ENCODE results near the gene POU6F2.

DNA sequence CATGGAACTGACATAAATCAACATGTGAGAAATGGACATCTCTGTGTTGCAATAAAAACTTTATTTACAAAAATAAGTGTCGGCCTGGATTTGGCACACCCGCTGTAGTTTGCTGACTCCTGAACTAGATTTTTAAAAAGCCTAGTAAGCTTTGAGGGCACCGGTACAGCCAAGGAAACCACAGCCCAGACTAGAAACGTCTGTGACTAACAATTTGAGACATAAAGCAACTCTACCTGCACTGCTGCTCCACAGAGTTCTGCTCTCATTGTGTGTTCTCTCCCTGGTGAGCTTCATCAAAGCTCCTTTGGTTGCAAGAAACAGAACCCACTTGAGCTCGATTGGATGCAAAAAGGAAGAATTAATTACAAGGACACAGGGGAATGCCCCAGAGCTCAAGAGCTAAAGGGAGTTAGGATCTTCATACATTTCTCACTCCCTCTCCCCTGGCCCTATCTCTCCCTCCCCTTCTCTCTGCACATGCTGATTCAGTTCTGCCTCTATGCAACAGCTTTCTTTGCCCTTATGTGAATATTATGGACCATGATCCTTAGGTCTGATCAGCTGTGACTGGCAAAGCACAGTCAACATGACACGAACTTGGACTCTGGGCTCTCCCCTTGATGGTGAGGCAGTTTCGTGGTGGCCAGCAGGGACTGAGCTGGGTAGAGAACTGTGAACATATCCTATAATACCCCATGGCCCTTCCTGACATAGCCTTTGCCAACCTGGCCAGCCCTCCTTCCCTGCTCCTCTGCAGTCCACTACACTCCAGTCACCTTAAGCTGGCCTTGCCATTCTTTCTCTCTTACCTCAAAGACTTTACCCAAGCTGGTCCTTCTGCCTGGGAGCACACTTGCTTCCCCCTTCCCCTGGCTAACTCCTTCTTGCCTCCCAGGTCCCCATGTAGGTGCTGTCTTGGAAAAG lies 511.0 kb downstream of the POU6F2 start:
- TF ChIP-seq, protein P1, sequence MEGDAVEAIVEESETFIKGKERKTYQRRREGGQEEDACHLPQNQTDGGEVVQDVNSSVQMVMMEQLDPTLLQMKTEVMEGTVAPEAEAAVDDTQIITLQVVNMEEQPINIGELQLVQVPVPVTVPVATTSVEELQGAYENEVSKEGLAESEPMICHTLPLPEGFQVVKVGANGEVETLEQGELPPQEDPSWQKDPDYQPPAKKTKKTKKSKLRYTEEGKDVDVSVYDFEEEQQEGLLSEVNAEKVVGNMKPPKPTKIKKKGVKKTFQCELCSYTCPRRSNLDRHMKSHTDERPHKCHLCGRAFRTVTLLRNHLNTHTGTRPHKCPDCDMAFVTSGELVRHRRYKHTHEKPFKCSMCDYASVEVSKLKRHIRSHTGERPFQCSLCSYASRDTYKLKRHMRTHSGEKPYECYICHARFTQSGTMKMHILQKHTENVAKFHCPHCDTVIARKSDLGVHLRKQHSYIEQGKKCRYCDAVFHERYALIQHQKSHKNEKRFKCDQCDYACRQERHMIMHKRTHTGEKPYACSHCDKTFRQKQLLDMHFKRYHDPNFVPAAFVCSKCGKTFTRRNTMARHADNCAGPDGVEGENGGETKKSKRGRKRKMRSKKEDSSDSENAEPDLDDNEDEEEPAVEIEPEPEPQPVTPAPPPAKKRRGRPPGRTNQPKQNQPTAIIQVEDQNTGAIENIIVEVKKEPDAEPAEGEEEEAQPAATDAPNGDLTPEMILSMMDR (IDR thresholded peaks at IDR 0.05): no peak
- TF ChIP-seq EZH2 (IDR thresholded peaks at IDR 0.05; ENCODE audit: borderline replicate concordance, insufficient read depth, low read depth, low read length, poor library complexity, severe bottlenecking): no peak
